SU-DHL-6 (cell line): ENCODE data around the gene OR2T8.

ENCODE experiments used
- H2AFZ ChIP-seq: fragments of 200-600 bp; sonication (generic); 2 replicates; pipeline ENCODE4 v1.6.1; 2014; ENCODE audit warnings: low read depth, mild to moderate bottlenecking, moderate library complexity, mixed read lengths, antibody characterized with exemption, low read length; ENCODE audit not compliant: severe bottlenecking
- H3F3A ChIP-seq: fragments of 200-600 bp; shearing (Covaris generic); 2 replicates; pipeline ENCODE4 v1.6.0; 2016; ENCODE audit warnings: antibody characterized with exemption, mild to moderate bottlenecking; ENCODE audit not compliant: insufficient read depth
- H3K27ac ChIP-seq: fragments of 200-600 bp; sonication (generic); 2 replicates; pipeline ENCODE4 v1.5.1; 2016; ENCODE audit warnings: low read depth, mild to moderate bottlenecking, low read length, moderate library complexity, mixed read lengths
- H3K27me3 ChIP-seq: fragments of 200-600 bp; sonication (generic), shearing (Covaris generic); 2 replicates; pipeline ENCODE4 v1.6.0; 2014; ENCODE audit warnings: mild to moderate bottlenecking, low read length
- H3K36me3 ChIP-seq: fragments of 200-600 bp; sonication (generic); 2 replicates; pipeline ENCODE4 v1.6.1; 2014; ENCODE audit warnings: mild to moderate bottlenecking, low read length, mixed read lengths
- H3K4me2 ChIP-seq: fragments of 300-600, 200-600 bp; shearing (Covaris generic), sonication (generic); 2 replicates; pipeline ENCODE4 v1.6.0; 2014; ENCODE audit warnings: low read length, low read depth, mild to moderate bottlenecking; ENCODE audit not compliant: poor library complexity, severe bottlenecking
- H3K4me3 ChIP-seq: fragments of 200-600 bp; sonication (generic); 2 replicates; pipeline ENCODE4 v1.5.1; 2014; ENCODE audit warnings: antibody characterized with exemption, low read length, mild to moderate bottlenecking, mixed read lengths; ENCODE audit not compliant: insufficient read depth, poor library complexity, severe bottlenecking
- H3K79me2 ChIP-seq: fragments of 200-600 bp; sonication (generic); 2 replicates; pipeline ENCODE4 v1.6.1; 2014; ENCODE audit warnings: mild to moderate bottlenecking, low read length, moderate library complexity; ENCODE audit not compliant: insufficient read depth
- H3K9ac ChIP-seq: fragments of 200-600 bp; sonication (generic); 2 replicates; pipeline ENCODE4 v1.7.0; 2014; ENCODE audit warnings: mild to moderate bottlenecking, low read length
- H3K9me2 ChIP-seq: fragments of 200-600 bp; sonication (generic); replicated peaks from 2 replicates; pipeline ENCODE4 v1.6.1; 2014; ENCODE audit warnings: low read length; ENCODE audit not compliant: insufficient read depth
- H3K9me3 ChIP-seq: fragments of 200-600 bp; sonication (generic); 2 replicates; pipeline ENCODE4 v1.6.1; 2014; ENCODE audit warnings: low read length, mixed read lengths; ENCODE audit not compliant: insufficient read depth
- H4K20me1 ChIP-seq: fragments of 200-600 bp; sonication (generic); 2 replicates; pipeline ENCODE4 v1.6.1; 2014; ENCODE audit warnings: low read depth, mild to moderate bottlenecking, antibody characterized with exemption, low read length, moderate library complexity, mixed read lengths
- EZH2phosphoT487 ChIP-seq: fragments of 200-600 bp; sonication (generic), shearing (Covaris generic); conservative IDR thresholded peaks from 2 replicates; pipeline ENCODE4 v1.6.1; 2018; ENCODE audit warnings: mild to moderate bottlenecking, antibody characterized with exemption, low read length, moderate library complexity, mixed read lengths
- TF ChIP-seq, protein P1 (sequence below): fragments of 200-600 bp; sonication (generic); IDR thresholded peaks from one replicate; pipeline ENCODE4 v1.5.1; 2017; ENCODE audit warnings: antibody characterized with exemption, mild to moderate bottlenecking, low read length, moderate library complexity; ENCODE audit not compliant: insufficient read depth, poor library complexity, severe bottlenecking

OR2T8 gene

DNA sequence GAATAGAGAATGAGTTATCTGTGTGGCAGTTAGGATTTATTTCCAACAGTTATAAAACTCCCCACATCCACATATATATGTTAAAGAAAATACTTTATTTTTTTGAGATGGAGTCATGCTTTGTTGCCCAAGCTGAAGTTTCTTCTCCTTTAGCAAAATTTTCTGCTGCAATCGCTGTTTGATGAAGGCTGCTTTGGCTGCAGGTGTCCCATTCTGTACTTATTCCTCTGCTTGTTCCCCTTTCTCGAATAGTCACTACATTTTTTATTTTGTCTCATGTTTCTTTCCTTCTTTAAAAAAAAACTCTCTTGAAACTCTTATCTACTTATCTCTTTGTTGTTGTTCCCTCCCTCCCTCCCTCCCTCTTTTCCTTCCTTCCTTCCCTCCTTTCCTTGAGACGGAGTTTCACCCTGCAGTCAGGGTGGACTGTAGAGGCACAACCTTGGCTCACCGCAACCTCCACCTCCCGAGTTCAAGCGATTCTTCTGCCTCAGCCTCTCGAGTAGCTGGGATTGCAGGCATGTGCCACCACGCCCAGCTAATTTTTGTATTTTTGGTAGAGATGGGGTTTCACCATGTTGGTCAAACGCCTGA, 14.0 kb upstream of the OR2T8 start:
- TF ChIP-seq, protein P1, sequence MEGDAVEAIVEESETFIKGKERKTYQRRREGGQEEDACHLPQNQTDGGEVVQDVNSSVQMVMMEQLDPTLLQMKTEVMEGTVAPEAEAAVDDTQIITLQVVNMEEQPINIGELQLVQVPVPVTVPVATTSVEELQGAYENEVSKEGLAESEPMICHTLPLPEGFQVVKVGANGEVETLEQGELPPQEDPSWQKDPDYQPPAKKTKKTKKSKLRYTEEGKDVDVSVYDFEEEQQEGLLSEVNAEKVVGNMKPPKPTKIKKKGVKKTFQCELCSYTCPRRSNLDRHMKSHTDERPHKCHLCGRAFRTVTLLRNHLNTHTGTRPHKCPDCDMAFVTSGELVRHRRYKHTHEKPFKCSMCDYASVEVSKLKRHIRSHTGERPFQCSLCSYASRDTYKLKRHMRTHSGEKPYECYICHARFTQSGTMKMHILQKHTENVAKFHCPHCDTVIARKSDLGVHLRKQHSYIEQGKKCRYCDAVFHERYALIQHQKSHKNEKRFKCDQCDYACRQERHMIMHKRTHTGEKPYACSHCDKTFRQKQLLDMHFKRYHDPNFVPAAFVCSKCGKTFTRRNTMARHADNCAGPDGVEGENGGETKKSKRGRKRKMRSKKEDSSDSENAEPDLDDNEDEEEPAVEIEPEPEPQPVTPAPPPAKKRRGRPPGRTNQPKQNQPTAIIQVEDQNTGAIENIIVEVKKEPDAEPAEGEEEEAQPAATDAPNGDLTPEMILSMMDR = no peak
- TF ChIP-seq EZH2phosphoT487 = no peak
- Histone ChIP-seq H2AFZ (no peak overlapping the region), H3K9me3 (no peaks in the 10 kb centered on the region), H3K4me2 (no peak overlapping the region), H3K9ac (no peak overlapping the region), H3K4me3 (no peak overlapping the region), H3K27me3 (no peaks in the 10 kb centered on the region), H4K20me1 (no peaks in the 10 kb centered on the region), H3K9me2 (no peaks in the 10 kb centered on the region), H3F3A (no peaks in the 10 kb centered on the region), H3K79me2 (no peaks in the 10 kb centered on the region), H3K27ac (no peak overlapping the region), H3K36me3 (no peaks in the 10 kb centered on the region)

DNA sequence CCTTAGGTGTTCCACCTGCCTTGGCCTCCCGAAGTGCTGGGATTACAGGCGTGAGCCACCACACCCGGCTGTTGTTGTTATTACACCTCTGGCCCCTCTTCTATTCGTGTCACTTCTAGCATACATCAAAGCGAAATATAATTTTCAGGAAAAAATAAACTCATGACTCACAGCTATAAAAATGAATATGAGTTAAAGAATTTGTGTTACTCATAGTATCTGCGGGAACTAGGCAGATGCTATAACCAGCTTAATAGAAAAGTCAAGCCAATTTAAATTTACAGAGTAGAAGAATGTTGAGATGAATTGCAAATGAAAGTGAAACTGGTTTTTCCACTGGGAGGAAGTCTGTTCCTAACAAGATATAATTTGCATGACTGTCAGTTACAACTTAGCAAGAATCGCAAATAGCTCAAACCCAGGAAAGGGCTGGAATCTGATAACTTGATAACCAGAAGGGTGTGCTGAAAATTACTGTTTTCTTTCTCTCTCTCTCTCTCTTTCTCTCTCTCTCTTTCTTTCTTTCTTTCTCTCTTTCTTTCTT, 13.5 kb upstream of the OR2T8 start:
- Histone ChIP-seq H3K27ac (no peak overlapping the region), H3K9me3 (no peaks in the 10 kb centered on the region), H3K4me2 (no peak overlapping the region), H3K36me3 (no peaks in the 10 kb centered on the region), H3K79me2 (no peaks in the 10 kb centered on the region), H4K20me1 (no peaks in the 10 kb centered on the region), H3K4me3 (no peak overlapping the region), H3K9me2 (no peaks in the 10 kb centered on the region), H3K27me3 (no peaks in the 10 kb centered on the region), H2AFZ (no peak overlapping the region), H3K9ac (no peak overlapping the region), H3F3A (no peaks in the 10 kb centered on the region)
- TF ChIP-seq, protein P1 = no peak
- TF ChIP-seq EZH2phosphoT487 = no peak

DNA sequence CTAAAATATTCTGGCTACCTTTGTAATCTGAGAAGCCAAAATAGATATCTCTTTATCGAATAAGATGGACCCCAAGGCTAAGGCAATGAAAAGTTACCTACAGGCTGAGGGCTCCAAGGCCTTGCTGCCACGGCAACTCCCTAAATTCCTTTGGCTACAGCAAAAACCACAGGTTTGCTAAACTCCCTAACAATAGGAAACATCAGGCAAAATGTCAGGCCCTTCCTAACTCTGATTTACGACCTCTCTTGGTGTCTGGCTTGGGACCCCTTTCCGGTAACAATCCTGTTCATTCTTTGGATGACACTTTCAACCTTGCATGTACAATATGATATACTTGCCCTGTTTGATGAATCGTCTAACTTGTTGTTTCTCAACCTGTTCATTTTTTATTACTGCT, 11.3 kb upstream of the OR2T8 start:
- Histone ChIP-seq H3K27ac (no peak overlapping the region), H3K9me3 (no peaks in the 10 kb centered on the region), H3K4me2 (no peak overlapping the region), H3K27me3 (no peaks in the 10 kb centered on the region), H3K4me3 (no peak overlapping the region), H3F3A (no peaks in the 10 kb centered on the region), H3K79me2 (no peaks in the 10 kb centered on the region), H4K20me1 (no peaks in the 10 kb centered on the region), H3K36me3 (no peaks in the 10 kb centered on the region), H2AFZ (no peak overlapping the region), H3K9ac (no peak overlapping the region), H3K9me2 (no peaks in the 10 kb centered on the region)
- TF ChIP-seq EZH2phosphoT487 = no peak
- TF ChIP-seq, protein P1 = no peak
